NT2/D1 (cell line): ENCODE results near the gene C19orf47.

Source experiments
- SUZ12 ChIP-seq: IDR thresholded peaks from 2 replicates; pipeline ENCODE4 v1.6.1; 2011; ENCODE audit not compliant: insufficient read length, insufficient read depth; ENCODE audit errors: extremely low read depth
- YY1 ChIP-seq: IDR thresholded peaks from 2 replicates; pipeline ENCODE4 v1.6.1; 2011; ENCODE audit not compliant: insufficient read length, insufficient read depth
- ZNF274 ChIP-seq: IDR thresholded peaks from 2 replicates; pipeline ENCODE4 v1.6.1; 2011; ENCODE audit warnings: mild to moderate bottlenecking, low read depth, low read length

- TF ChIP-seq YY1, result no peak
- TF ChIP-seq ZNF274, result no peak
- TF ChIP-seq SUZ12, result no peak
Measured at GRCh38 chr19:40286971-40287421, 61.2 kb downstream of the C19orf47 start.
